Gastrocnemius medialis (tissue), 4 donors: ENCODE results near the gene CDR2.
"Not testable (repeated sequence)": the region's sequence is repeated elsewhere in the genome, so short reads cannot be mapped to it uniquely, and the experiment has no call there.

Source experiments
- POLR2A ChIP-seq, 2 donors: fragments of 450-650 bp; IDR thresholded peaks; one replicate each; pipeline ENCODE4 v1.6.1; 2017; ENCODE audit warnings: antibody characterized with exemption in 2 of 2, mild to moderate bottlenecking in 2 of 2, moderate library complexity in 2 of 2
- TF ChIP-seq, protein P1 (sequence below), 5 experiments: fragments of 450-650 bp in 3 of 5; fragments of 200-600 bp in 2 of 5; sonication (generic) in 2 of 5; IDR thresholded peaks in 4 of 5; conservative IDR thresholded peaks in 1 of 5; 1 replicate in 4 of 5; 2 replicates in 1 of 5; pipeline ENCODE4 v1.5.1; 2016 to 2019; ENCODE audit warnings: antibody characterized with exemption in 5 of 5, mild to moderate bottlenecking in 3 of 5, moderate library complexity in 3 of 5

DNA sequence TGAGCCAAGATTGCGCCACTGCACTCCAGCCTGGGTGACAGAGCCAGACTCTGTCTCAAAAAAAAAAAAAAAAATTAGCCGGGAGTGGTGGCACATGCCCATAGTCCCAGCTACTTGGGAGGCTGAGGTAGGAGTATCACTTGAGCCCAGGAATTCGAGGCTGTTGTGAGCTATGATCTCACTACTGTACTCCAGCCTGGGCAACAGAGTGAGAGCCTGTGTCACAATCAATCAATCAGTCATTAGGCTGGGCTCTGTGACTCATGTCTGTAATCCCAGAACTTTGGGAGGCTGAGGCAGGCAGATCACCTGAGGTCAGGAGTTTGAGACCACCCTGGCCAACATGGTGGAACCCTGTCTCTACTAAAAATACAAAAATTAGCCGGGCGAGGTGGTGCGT is 43.4 kb upstream of the CDR2 start:
- not testable (repeated sequence) for TF ChIP-seq POLR2A (IDR thresholded peaks at IDR 0.05)
- TF ChIP-seq, protein P1, sequence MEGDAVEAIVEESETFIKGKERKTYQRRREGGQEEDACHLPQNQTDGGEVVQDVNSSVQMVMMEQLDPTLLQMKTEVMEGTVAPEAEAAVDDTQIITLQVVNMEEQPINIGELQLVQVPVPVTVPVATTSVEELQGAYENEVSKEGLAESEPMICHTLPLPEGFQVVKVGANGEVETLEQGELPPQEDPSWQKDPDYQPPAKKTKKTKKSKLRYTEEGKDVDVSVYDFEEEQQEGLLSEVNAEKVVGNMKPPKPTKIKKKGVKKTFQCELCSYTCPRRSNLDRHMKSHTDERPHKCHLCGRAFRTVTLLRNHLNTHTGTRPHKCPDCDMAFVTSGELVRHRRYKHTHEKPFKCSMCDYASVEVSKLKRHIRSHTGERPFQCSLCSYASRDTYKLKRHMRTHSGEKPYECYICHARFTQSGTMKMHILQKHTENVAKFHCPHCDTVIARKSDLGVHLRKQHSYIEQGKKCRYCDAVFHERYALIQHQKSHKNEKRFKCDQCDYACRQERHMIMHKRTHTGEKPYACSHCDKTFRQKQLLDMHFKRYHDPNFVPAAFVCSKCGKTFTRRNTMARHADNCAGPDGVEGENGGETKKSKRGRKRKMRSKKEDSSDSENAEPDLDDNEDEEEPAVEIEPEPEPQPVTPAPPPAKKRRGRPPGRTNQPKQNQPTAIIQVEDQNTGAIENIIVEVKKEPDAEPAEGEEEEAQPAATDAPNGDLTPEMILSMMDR (IDR thresholded peaks at IDR 0.05 in 4 of 5, conservative IDR thresholded peaks at IDR 0.05 in 1 of 5) = not testable (repeated sequence)
